Measurements from ENCODE around the gene IKBKE.

The IKBKE gene

DNA sequence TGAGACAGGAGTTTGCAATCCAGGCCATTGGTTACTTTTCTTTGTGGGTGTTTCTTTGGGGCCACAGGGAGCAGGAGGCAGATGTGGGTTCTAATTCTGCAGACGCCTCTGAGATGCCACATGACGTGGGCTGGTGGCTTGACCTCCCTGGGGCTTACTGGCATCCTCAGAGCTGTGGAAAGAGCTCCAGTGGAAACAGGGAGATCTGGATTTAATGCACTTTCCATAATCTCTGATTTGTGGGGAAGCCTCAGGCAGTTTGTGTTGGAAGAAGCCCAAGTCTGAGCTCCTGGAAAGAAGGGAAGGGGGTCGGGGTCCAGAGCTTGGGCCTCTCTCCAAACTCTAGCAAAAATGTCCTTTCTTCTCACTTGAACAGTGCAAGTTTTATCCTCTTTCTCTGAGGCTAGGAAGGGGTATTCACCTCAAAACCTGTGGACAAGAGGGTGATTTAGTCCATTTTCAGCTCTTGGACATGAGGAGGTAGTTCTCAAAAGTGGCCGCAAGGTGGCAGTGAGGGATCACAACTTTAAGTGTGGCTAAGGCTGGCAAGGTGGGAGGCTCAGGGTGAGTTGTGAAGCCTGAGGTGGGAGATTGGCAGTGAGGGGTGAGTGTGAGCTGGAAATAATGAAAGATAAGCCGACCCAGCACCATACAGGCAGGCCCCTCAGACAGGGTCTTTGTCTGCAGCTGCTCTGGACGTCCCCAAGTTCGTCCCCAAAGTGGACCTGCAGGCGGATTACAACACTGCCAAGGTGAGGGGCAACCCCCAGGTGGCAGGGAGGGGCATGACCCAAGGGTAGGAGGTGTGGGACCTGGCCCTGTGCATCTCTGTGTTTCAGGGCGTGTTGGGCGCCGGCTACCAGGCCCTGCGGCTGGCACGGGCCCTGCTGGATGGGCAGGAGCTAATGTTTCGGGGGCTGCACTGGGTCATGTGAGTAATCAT, 9.2 kb downstream of the IKBKE start:
- TF ChIP-seq, protein P1, sequence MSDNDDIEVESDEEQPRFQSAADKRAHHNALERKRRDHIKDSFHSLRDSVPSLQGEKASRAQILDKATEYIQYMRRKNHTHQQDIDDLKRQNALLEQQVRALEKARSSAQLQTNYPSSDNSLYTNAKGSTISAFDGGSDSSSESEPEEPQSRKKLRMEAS (IDR thresholded peaks at IDR 0.05): no peak
- peak; percentile 75 for TF ChIP-seq RAD21 (IDR thresholded peaks at IDR 0.05; ENCODE audit: low read depth)

DNA sequence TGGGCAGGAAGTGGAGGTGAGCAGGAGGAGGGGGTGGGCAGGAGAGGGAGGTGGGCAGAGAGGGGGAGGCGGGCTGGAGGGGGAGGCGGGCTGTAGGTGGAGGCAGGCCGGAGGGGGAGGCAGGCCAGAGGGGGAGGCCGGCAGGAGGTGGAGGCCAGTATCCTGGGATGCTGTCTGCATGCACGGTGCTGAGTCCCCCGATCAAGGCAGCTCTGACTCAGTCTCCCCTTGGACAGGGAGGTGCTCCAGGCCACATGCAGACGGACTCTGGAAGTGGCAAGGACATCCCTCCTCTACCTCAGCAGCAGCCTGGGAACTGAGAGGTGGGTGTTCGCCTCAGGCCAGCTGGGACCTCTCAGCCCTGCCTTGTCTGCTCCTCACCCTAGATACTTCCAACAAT, 9.9 kb downstream of the IKBKE start:
- TF ChIP-seq, protein P1 (IDR thresholded peaks at IDR 0.05): no peak

DNA sequence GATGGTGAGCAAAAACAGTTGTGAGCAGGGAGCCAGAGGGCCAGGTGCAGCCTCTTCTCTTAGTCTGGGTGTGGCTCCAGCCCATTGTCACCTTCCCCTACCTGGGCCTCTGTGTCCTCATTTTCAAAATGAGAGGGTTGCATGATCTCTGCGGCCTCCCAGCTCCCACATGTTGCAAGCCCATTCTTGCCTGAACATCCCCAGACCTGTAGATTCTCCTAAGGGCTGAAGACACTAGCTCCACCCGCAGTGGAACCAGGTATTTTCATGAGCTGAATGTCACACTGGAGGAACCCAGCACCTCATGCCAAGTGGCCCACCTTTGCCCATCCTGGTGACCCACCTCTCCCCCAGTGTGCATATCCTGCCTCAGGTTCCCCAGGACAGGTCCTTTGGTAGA, 12.3 kb downstream of the IKBKE start:
- TF ChIP-seq EP300 (IDR thresholded peaks at IDR 0.05; ENCODE audit: borderline replicate concordance) (no peak), TAF1 (IDR thresholded peaks at IDR 0.05; ENCODE audit: low read depth) (no peak), YY1 (IDR thresholded peaks at IDR 0.05; ENCODE audit: low read depth) (no peak), TCF12 (IDR thresholded peaks at IDR 0.05; ENCODE audit: low read depth) (no peak)
- TF ChIP-seq, protein P1 (IDR thresholded peaks at IDR 0.05): no peak

DNA sequence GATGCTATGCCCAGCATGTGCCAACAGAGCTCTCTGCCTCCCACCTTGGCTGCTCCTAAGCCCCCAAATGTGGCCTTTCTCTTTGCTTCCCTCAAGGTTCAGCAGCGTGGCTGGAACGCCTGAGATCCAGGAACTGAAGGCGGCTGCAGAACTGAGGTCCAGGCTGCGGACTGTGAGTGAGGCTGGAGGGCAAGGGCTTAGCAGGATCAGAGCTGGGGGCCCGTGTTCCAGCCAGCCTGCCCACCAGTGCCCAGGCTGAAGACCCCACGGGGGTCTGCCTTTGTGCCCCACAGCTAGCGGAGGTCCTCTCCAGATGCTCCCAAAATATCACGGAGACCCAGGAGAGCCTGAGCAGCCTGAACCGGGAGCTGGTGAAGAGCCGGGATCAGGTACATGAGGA, 14.6 kb downstream of the IKBKE start:
- TF ChIP-seq EGR1 (IDR thresholded peaks at IDR 0.05) (no peak), TEAD4 (IDR thresholded peaks at IDR 0.05) (no peak), TAF1 (IDR thresholded peaks at IDR 0.05; ENCODE audit: low read depth) (no peak), RAD21 (IDR thresholded peaks at IDR 0.05; ENCODE audit: low read depth) (no peak), CREB1 (IDR thresholded peaks at IDR 0.05; ENCODE audit: low read depth) (no peak), NFIC (IDR thresholded peaks at IDR 0.05) (no peak), FOXM1 (IDR thresholded peaks at IDR 0.05; ENCODE audit: borderline replicate concordance, low read depth) (no peak), ZBTB7A (IDR thresholded peaks at IDR 0.05; ENCODE audit: low read depth) (no peak), YY1 (IDR thresholded peaks at IDR 0.05; ENCODE audit: low read depth) (no peak), CEBPB (IDR thresholded peaks at IDR 0.05) (no peak), EP300 (IDR thresholded peaks at IDR 0.05; ENCODE audit: borderline replicate concordance) (no peak)
- TF ChIP-seq, protein P2, sequence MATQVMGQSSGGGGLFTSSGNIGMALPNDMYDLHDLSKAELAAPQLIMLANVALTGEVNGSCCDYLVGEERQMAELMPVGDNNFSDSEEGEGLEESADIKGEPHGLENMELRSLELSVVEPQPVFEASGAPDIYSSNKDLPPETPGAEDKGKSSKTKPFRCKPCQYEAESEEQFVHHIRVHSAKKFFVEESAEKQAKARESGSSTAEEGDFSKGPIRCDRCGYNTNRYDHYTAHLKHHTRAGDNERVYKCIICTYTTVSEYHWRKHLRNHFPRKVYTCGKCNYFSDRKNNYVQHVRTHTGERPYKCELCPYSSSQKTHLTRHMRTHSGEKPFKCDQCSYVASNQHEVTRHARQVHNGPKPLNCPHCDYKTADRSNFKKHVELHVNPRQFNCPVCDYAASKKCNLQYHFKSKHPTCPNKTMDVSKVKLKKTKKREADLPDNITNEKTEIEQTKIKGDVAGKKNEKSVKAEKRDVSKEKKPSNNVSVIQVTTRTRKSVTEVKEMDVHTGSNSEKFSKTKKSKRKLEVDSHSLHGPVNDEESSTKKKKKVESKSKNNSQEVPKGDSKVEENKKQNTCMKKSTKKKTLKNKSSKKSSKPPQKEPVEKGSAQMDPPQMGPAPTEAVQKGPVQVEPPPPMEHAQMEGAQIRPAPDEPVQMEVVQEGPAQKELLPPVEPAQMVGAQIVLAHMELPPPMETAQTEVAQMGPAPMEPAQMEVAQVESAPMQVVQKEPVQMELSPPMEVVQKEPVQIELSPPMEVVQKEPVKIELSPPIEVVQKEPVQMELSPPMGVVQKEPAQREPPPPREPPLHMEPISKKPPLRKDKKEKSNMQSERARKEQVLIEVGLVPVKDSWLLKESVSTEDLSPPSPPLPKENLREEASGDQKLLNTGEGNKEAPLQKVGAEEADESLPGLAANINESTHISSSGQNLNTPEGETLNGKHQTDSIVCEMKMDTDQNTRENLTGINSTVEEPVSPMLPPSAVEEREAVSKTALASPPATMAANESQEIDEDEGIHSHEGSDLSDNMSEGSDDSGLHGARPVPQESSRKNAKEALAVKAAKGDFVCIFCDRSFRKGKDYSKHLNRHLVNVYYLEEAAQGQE (IDR thresholded peaks at IDR 0.05; ENCODE audit: low read depth): no peak
- TF ChIP-seq, protein P3, sequence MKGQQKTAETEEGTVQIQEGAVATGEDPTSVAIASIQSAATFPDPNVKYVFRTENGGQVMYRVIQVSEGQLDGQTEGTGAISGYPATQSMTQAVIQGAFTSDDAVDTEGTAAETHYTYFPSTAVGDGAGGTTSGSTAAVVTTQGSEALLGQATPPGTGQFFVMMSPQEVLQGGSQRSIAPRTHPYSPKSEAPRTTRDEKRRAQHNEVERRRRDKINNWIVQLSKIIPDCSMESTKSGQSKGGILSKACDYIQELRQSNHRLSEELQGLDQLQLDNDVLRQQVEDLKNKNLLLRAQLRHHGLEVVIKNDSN (IDR thresholded peaks at IDR 0.05): no peak

DNA sequence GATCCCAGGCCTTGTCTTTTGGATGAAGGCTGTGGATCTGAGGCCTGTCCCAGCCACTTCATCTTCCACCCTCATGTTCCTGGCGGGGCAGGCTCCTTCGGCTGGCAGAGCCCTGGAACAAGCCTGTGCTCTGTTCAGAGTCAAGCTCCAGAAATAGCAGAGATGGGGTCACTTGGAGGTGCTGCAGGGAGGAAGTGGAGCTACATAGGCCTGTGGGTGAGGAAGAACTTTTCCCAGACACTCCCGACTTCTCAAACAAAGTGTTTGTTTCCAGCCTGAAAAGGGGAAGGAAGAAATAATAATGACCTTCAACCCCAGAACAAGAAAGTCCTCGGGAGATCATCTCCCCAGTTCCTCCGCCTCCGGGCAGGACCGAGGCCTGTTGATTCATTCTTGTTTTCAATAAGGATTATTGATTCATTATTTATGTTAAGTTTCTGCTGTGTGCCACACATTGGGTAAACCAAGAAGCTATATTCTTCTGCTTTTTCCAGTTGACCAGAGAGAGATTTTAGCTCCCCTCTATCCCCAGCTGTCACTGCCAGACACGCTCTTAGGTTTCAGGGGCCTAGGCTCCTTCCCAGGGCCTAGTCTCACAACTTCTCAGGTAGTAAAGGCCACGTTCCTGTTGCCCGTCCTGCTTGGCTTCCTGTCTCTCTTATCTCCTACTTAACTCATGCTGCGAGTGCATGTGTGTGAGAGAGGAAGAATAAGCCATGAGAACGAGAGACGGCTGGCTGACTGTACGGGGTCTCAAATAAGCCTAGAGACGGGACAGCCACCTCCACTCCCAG, 16.9 kb downstream of the IKBKE start:
- TF ChIP-seq, protein P2 (IDR thresholded peaks at IDR 0.05; ENCODE audit: low read depth): no peak
- TF ChIP-seq, protein P1 (IDR thresholded peaks at IDR 0.05): no peak
- no peak for TF ChIP-seq RAD21 (IDR thresholded peaks at IDR 0.05; ENCODE audit: low read depth)
- no peak for TF ChIP-seq NFIC (IDR thresholded peaks at IDR 0.05)
- no peak for TF ChIP-seq EGR1 (IDR thresholded peaks at IDR 0.05)
- no peak for TF ChIP-seq CREB1 (IDR thresholded peaks at IDR 0.05; ENCODE audit: low read depth)
- TF ChIP-seq YY1 (IDR thresholded peaks at IDR 0.05; ENCODE audit: low read depth): no peak
- no peak for TF ChIP-seq ZBTB7A (IDR thresholded peaks at IDR 0.05; ENCODE audit: low read depth)
- TF ChIP-seq, protein P3 (IDR thresholded peaks at IDR 0.05): no peak
- no peak for TF ChIP-seq TAF1 (IDR thresholded peaks at IDR 0.05; ENCODE audit: low read depth)
- TF ChIP-seq TCF12 (IDR thresholded peaks at IDR 0.05; ENCODE audit: low read depth): no peak
- TF ChIP-seq TEAD4 (IDR thresholded peaks at IDR 0.05): no peak
- TF ChIP-seq EP300 (IDR thresholded peaks at IDR 0.05; ENCODE audit: borderline replicate concordance): no peak
- no peak for TF ChIP-seq CEBPB (IDR thresholded peaks at IDR 0.05)
- TF ChIP-seq FOXM1 (IDR thresholded peaks at IDR 0.05; ENCODE audit: borderline replicate concordance, low read depth): no peak
